Activated B cell treated with CpG ODN at 0.5 μM for 24 hours (primary cell): ENCODE measurements around the gene PRKCH. TPM values are rescaled to one million over a fixed set of nuclear protein-coding genes. Genes with fewer than 3 reads are reported as not detected.

ENCODE experiments used
- ATAC-seq: fragments of 200-7000 bp; cut with Tn5 transposase; one replicate; pipeline ENCODE4 v1.10.0; 2021; ENCODE audit warnings: low read depth, mild to moderate bottlenecking, moderate library complexity
- CTCF ChIA-PET: fragments of 350-600 bp; sonication (Branson Sonifier 250); formaldehyde crosslinking; loops from one replicate; lab custom pipeline; 2021; ENCODE audit warnings: antibody characterized with exemption; lab: Charles Lee
- POLR2A ChIA-PET: fragments of 350-600 bp; sonication (Branson Sonifier 250); formaldehyde crosslinking; loops from one replicate; lab custom pipeline; 2021; ENCODE audit warnings: antibody characterized with exemption; lab: Charles Lee
- DNase-seq: peaks from one replicate; pipeline ENCODE4 v3.0.0; 2022
- H3K27ac Mint-ChIP-seq: one replicate; pipeline ENCODE4 v1.8.0; 2020; ENCODE audit warnings: mixed read lengths
- H3K27me3 Mint-ChIP-seq: one replicate; pipeline ENCODE4 v1.8.0; 2021; ENCODE audit warnings: mixed read lengths
- H3K36me3 Mint-ChIP-seq: one replicate; pipeline ENCODE4 v1.8.0; 2021; ENCODE audit warnings: low read depth, mixed read lengths
- H3K4me1 Mint-ChIP-seq: one replicate; pipeline ENCODE4 v1.8.0; 2021; ENCODE audit warnings: mixed read lengths
- H3K4me3 Mint-ChIP-seq: one replicate; pipeline ENCODE4 v1.8.0; 2020; ENCODE audit warnings: mild to moderate bottlenecking, mixed read lengths
- H3K9me3 Mint-ChIP-seq: one replicate; pipeline ENCODE4 v1.8.0; 2020; ENCODE audit warnings: mixed read lengths
- intact Hi-C: fragments of 100-400 bp; cut with micrococcal nuclease; formaldehyde crosslinking; loops from one replicate; pipeline ENCODE4 v1.15.1; 2024
- total RNA-seq: library from RNA; stranded (reverse); gene quantifications from 2 replicates; pipeline ENCODE4 v1.2.3, GENCODE V29; 2022
- TF ChIP-seq, protein P1 (sequence below): fragments of 200-600 bp; IDR thresholded peaks from one replicate; pipeline ENCODE4 v1.8.0; 2022; ENCODE audit warnings: antibody characterized with exemption, mild to moderate bottlenecking

PRKCH gene
- total RNA-seq, 1 donor from 2014 or later = 4.6 TPM

DNA sequence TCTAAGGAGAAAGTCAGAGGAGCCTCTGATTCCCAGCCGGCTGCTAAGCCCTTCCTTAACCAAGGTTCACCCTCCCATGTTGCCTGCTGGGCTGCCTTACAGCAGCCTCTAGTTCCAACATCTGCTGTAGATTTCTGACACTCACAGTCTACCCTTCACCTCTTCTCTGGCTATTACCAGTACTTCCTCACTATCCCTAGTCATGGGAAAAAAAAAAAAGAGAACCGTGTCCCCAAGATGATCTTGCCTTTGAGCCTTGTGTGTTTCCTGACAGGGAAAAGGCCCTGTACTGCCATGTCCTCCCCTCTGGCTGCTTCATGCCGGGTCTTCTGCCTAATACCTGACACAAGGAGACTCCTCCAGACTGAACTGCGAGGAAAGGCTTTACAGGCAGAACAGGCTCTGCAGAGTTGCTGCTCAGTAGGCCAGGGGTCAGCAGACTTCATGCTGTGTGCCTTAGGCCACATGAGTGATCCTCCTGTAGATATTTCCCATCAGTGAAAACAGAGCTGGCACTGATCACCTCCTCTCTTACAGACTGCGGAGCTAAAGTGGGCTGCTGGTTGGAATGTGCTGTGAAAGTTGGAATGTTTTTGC is 46.8 kb downstream of the PRKCH start:
- Mint-ChIP-seq H3K27me3 (peaks cover 3% of the 10 kb centered on the region), H3K4me1 (no peaks in the 10 kb centered on the region), H3K4me3 (no peak overlapping the region), H3K9me3 (peaks cover 6% of the 10 kb centered on the region), H3K27ac (no peak overlapping the region), H3K36me3 (peaks cover 2% of the 10 kb centered on the region)
- CTCF ChIA-PET = no interaction called here
- POLR2A ChIA-PET = no interaction called here
- no peak for ATAC-seq
- TF ChIP-seq, protein P1, sequence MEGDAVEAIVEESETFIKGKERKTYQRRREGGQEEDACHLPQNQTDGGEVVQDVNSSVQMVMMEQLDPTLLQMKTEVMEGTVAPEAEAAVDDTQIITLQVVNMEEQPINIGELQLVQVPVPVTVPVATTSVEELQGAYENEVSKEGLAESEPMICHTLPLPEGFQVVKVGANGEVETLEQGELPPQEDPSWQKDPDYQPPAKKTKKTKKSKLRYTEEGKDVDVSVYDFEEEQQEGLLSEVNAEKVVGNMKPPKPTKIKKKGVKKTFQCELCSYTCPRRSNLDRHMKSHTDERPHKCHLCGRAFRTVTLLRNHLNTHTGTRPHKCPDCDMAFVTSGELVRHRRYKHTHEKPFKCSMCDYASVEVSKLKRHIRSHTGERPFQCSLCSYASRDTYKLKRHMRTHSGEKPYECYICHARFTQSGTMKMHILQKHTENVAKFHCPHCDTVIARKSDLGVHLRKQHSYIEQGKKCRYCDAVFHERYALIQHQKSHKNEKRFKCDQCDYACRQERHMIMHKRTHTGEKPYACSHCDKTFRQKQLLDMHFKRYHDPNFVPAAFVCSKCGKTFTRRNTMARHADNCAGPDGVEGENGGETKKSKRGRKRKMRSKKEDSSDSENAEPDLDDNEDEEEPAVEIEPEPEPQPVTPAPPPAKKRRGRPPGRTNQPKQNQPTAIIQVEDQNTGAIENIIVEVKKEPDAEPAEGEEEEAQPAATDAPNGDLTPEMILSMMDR = no peak
- intact Hi-C loops = no loop called here
- DNase-seq = no peak

GRCh38 chr14:61368781-61369453 is 47.5 kb downstream of the PRKCH start:
- Mint-ChIP-seq H3K27me3 (peaks cover 3% of the 10 kb centered on the region), H3K36me3 (peaks cover 4% of the 10 kb centered on the region), H3K9me3 (peaks cover 9% of the 10 kb centered on the region), H3K4me1 (no peaks in the 10 kb centered on the region), H3K4me3 (no peak overlapping the region), H3K27ac (no peak overlapping the region)
- CTCF ChIA-PET = no interaction called here
- DNase-seq = no peak
- ATAC-seq = no peak
- POLR2A ChIA-PET = no interaction called here
- TF ChIP-seq, protein P1 = no peak
- intact Hi-C loops = no loop called here

- H3K9me3 Mint-ChIP-seq = peaks cover 9% of the 10 kb centered on the region
- POLR2A ChIA-PET = no interaction called here
- peaks cover 4% of the 10 kb centered on the region for H3K36me3 Mint-ChIP-seq
- TF ChIP-seq, protein P1 = no peak
- CTCF ChIA-PET = no interaction called here
- intact Hi-C loops = no loop called here
- no peaks in the 10 kb centered on the region for H3K4me1 Mint-ChIP-seq
- H3K27me3 Mint-ChIP-seq = peaks cover 3% of the 10 kb centered on the region
- DNase-seq (no peak), ATAC-seq (no peak)
- no peak overlapping the region for H3K27ac Mint-ChIP-seq
- H3K4me3 Mint-ChIP-seq = no peak overlapping the region
Measured at GRCh38 chr14:61369454-61369810, 48.1 kb downstream of the PRKCH start.

DNA sequence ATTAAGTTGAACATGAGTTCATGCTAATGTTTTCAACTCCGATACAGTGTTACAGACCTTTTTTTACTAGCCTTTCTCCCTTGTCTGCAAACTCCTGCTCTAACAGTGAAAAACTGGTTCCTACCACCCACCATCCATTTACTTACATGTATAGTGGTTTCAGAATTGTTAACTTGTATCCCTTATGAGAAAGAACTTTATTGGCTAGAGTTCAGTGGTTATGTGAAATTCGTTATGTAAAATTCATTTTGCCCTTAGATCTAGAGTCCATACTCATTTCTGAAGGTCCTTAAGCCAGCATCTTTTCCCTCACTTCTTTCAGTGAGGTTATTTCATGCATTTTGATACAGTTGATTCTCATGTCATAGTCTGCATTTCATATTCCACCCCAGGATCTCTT is 51.0 kb downstream of the PRKCH start:
- ChIA-PET POLR2A (no interaction called here), CTCF (no interaction called here)
- ATAC-seq (no peak), DNase-seq (no peak)
- Mint-ChIP-seq H3K36me3 (peaks cover 12% of the 10 kb centered on the region), H3K27ac (no peak overlapping the region), H3K4me3 (no peak overlapping the region), H3K27me3 (peaks cover 3% of the 10 kb centered on the region), H3K9me3 (peaks cover 32% of the 10 kb centered on the region), H3K4me1 (no peaks in the 10 kb centered on the region)
- intact Hi-C loops = no loop called here
- TF ChIP-seq, protein P1 = no peak

DNA sequence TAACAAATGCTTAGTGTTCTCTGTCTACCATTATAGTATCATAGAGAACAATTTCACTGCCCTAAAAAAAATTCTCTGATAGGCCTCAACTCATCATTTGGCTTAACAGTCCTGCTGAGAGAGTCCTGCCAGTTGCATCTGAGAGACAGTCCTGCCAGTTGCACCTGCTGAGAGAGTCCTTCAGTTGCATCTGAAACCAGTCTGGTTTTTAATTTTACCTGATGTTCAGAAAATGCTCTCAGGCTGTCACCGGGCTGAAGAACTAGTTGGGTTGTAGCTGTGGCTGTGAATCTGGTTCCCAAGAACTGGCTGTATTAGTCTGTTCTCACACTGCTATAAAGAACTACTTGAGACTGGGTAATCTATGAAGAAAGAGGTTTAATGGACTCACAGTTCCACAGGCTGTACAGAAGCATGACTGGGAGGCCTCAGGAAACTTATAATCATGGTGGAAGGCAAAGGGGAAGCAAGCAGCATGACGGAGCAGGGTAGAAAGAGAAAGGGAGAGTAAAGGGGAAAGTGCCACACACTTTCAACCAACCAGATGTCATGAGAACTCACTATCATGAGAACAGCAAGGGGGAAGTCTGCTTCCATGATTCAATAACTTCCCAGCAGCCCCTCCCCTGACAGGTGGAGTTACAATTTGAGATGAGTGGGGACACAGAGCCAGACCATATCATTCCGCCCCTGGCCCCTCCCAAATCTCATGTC is 51.6 kb downstream of the PRKCH start:
- H3K27me3 Mint-ChIP-seq = peaks cover 3% of the 10 kb centered on the region
- intact Hi-C loops = no loop called here
- ChIA-PET CTCF (no interaction called here), POLR2A (no interaction called here)
- H3K4me1 Mint-ChIP-seq = no peaks in the 10 kb centered on the region
- no peak for DNase-seq
- no peak for ATAC-seq
- H3K4me3 Mint-ChIP-seq = no peak overlapping the region
- H3K36me3 Mint-ChIP-seq = peaks cover 12% of the 10 kb centered on the region
- TF ChIP-seq, protein P1 = no peak
- H3K9me3 Mint-ChIP-seq = peaks cover 32% of the 10 kb centered on the region
- no peak overlapping the region for H3K27ac Mint-ChIP-seq
